Measurements from ENCODE around the gene SSBP3. TPM values are rescaled to one million over a fixed set of nuclear protein-coding genes. Genes with fewer than 3 reads are reported as not detected.

SSBP3 gene
- total RNA-seq, 2 experiments from 2014 or later, result 62.2 to 63.2 TPM

- CTCF ChIA-PET, result interaction anchor here (1.3 to 2.0 kb wide), 3 partner anchors 15 to 291 kb away, joined by 3 to 6 read pairs (median 5); no protein-coding TSS in a partner anchor
- POLR2A ChIA-PET, result interaction anchor here (1.1 kb wide), 1 partner anchor 86 kb away, joined by 6 read pairs; no protein-coding TSS in a partner anchor
Observed at GRCh38 chr1:54199151-54199764, 206.9 kb downstream of the SSBP3 start.

- ChIA-PET CTCF (no interaction called here), POLR2A (no interaction called here)
Observed at GRCh38 chr1:54193453-54193852, 212.7 kb downstream of the SSBP3 start.

- POLR2A ChIA-PET, result no interaction called here
- CTCF ChIA-PET, result no interaction called here
Observed at GRCh38 chr1:54191525-54191924, 214.7 kb downstream of the SSBP3 start.

GRCh38 chr1:54190526-54190925, 215.7 kb downstream of the SSBP3 start:
- ChIA-PET POLR2A (no interaction called here), CTCF (interaction anchor here (1.6 kb wide), 1 partner anchor 10 kb away, joined by 4 read pairs; no protein-coding TSS in a partner anchor)

GRCh38 chr1:54188291-54188690, 217.9 kb downstream of the SSBP3 start:
- ChIA-PET POLR2A (no interaction called here), CTCF (no interaction called here)

- ChIA-PET POLR2A (no interaction called here), CTCF (no interaction called here)
Observed at GRCh38 chr1:54186056-54186455, 220.1 kb downstream of the SSBP3 start.

GRCh38 chr1:54180701-54181360, 225.4 kb downstream of the SSBP3 start:
- CTCF ChIA-PET, result interaction anchor here (0.9 to 1.4 kb wide), 3 partner anchors 9 to 309 kb away, joined by 3 to 4 read pairs (median 3); no protein-coding TSS in a partner anchor
- POLR2A ChIA-PET, result no interaction called here

- ChIA-PET POLR2A (no interaction called here), CTCF (no interaction called here)
Observed at GRCh38 chr1:54178296-54179070, 227.7 kb downstream of the SSBP3 start.

- POLR2A ChIA-PET, result no interaction called here
- CTCF ChIA-PET, result no interaction called here
Observed at GRCh38 chr1:54177726-54178125, 228.5 kb downstream of the SSBP3 start.

GRCh38 chr1:54176621-54177327, 229.4 kb downstream of the SSBP3 start:
- ChIA-PET CTCF (no interaction called here), POLR2A (no interaction called here)

Other genes starting within 250 kb of the SSBP3 start
- gene CYB5RL, start 206.4 kb downstream of the SSBP3 start, total RNA-seq, result 10 to 100 TPM; 13.5 to 13.8 TPM
- gene MRPL37, start 206.2 kb downstream of the SSBP3 start, total RNA-seq, result 100 to 1,000 TPM; 218 to 226 TPM
- under 1 TPM; 0.44 to 0.57 TPM for gene ACOT11, start 141.8 kb upstream of the SSBP3 start, total RNA-seq
- not detected for gene FAM151A, start 217.1 kb upstream of the SSBP3 start, total RNA-seq
- not detected for gene MROH7, start 235.4 kb upstream of the SSBP3 start, total RNA-seq